ENCODE measurements around the gene EDN2. TPM values are rescaled to one million over a fixed set of nuclear protein-coding genes. Genes with fewer than 3 reads are reported as not detected.

Gene EDN2
- 1 to 10 TPM in 1 of 4 donors, under 1 TPM in 1, not detected in 2; 0.50 to 1.1 TPM for total RNA-seq

- Histone ChIP-seq H3K27me3 (no peaks in the 10 kb centered on the region), H3K4me3 (peak within 1 kb of the TSS in 1 of 2 donors; percentile 9), H3K27ac (peak within 1 kb of the TSS in 3 of 4 donors; percentile 32 to 80 (median 72)), H3K9me3 (no peaks in the 10 kb centered on the region), H3K4me1 (peaks cover 0 to 75% (median 31%) of the 10 kb centered on the region in 3 donors), H3K36me3 (no peaks in the 10 kb centered on the region)
- TF ChIP-seq POLR2AphosphoS5 (IDR thresholded peaks at IDR 0.05) (peak; percentile 62), CTCF (IDR thresholded peaks at IDR 0.05) (peak in 2 of 4 experiments; percentile 10 to 29), POLR2A (IDR thresholded peaks at IDR 0.05) (peak in 1 of 2 donors; percentile 27), EP300 (IDR thresholded peaks at IDR 0.05) (no peak)
- no CpG with 5 or more reads among the region's 27 CpGs for WGBS, 2 donors (ENCODE audit: low coverage in 1 of 2)
- ATAC-seq = peak; percentile 47
Measured at GRCh38 chr1:41484402-41485241, at the start of gene EDN2. EDN2 (minus strand) TSS chr1:41484683; CDS start chr1:41484601, 82 bp downstream.

GRCh38 chr1:41533731-41534080, 49.2 kb upstream of the EDN2 start:
- H3K4me3 ChIP-seq = no peak overlapping the region
- H3K27ac ChIP-seq = no peak overlapping the region
- TF ChIP-seq EP300 (IDR thresholded peaks at IDR 0.05) (no peak), POLR2A (IDR thresholded peaks at IDR 0.05) (no peak), POLR2AphosphoS5 (IDR thresholded peaks at IDR 0.05) (no peak), CTCF (IDR thresholded peaks at IDR 0.05) (no peak)
- H3K9me3 ChIP-seq = no peaks in the 10 kb centered on the region
- ATAC-seq = no peak
- H3K4me1 ChIP-seq = peaks cover 0 to 30% (median 8%) of the 10 kb centered on the region in 3 donors
- H3K36me3 ChIP-seq = no peaks in the 10 kb centered on the region
- H3K27me3 ChIP-seq = no peaks in the 10 kb centered on the region
- 89 to 97% methylated on average over 4 to 5 of the region's 5 CpGs for WGBS, 2 donors (ENCODE audit: low coverage in 1 of 2)

GRCh38 chr1:41533016-41533730, 48.7 kb upstream of the EDN2 start:
- H3K27ac ChIP-seq = no peak overlapping the region
- H3K4me3 ChIP-seq = no peak overlapping the region
- H3K4me1 ChIP-seq = peaks cover 0 to 25% (median 8%) of the 10 kb centered on the region in 3 donors
- TF ChIP-seq POLR2AphosphoS5 (IDR thresholded peaks at IDR 0.05) (no peak), POLR2A (IDR thresholded peaks at IDR 0.05) (no peak), EP300 (IDR thresholded peaks at IDR 0.05) (no peak), CTCF (IDR thresholded peaks at IDR 0.05) (no peak)
- H3K9me3 ChIP-seq = no peaks in the 10 kb centered on the region
- no peaks in the 10 kb centered on the region for H3K27me3 ChIP-seq
- 87 to 97% methylated on average over 4 to 11 of the region's 12 CpGs for WGBS, 2 donors (ENCODE audit: low coverage in 1 of 2)
- no peak for ATAC-seq
- no peaks in the 10 kb centered on the region for H3K36me3 ChIP-seq

- no peak for TF ChIP-seq POLR2A (IDR thresholded peaks at IDR 0.05)
- Histone ChIP-seq H3K4me1 (peaks cover 0 to 17% (median 2%) of the 10 kb centered on the region in 3 donors), H3K9me3 (no peaks in the 10 kb centered on the region), H3K27ac (no peak overlapping the region), H3K36me3 (no peaks in the 10 kb centered on the region), H3K4me3 (no peak overlapping the region), H3K27me3 (no peaks in the 10 kb centered on the region)
- ATAC-seq = no peak
- WGBS, 2 donors (ENCODE audit: low coverage in 1 of 2) = 89 to 95% methylated on average over 3 to 4 of the region's 8 CpGs
Measured at GRCh38 chr1:41532206-41532975, 47.9 kb upstream of the EDN2 start.

- H3K27me3 ChIP-seq = no peaks in the 10 kb centered on the region
- H3K27ac ChIP-seq = no peak overlapping the region
- WGBS, 2 donors (ENCODE audit: low coverage in 1 of 2) = 100% methylated on average over 1 to 3 of the region's 5 CpGs
- ATAC-seq = no peak
- H3K4me1 ChIP-seq = no peaks in the 10 kb centered on the region
- H3K36me3 ChIP-seq = no peaks in the 10 kb centered on the region
- H3K9me3 ChIP-seq = no peaks in the 10 kb centered on the region
- H3K4me3 ChIP-seq = no peak overlapping the region
- no peak for TF ChIP-seq CTCF (IDR thresholded peaks at IDR 0.05)
- no peak for TF ChIP-seq POLR2AphosphoS5 (IDR thresholded peaks at IDR 0.05)
- no peak for TF ChIP-seq POLR2A (IDR thresholded peaks at IDR 0.05)
- no peak for TF ChIP-seq EP300 (IDR thresholded peaks at IDR 0.05)
Measured at GRCh38 chr1:41530411-41530810, 45.9 kb upstream of the EDN2 start.

Measured in gastroesophageal sphincter (tissue), 4 donors.